ENCODE results near the gene SF3B1.
"Not testable (repeated sequence)": the region's sequence is repeated elsewhere in the genome, so short reads cannot be mapped to it uniquely, and the experiment has no call there.

SF3B1 gene

GRCh38 chr2:197432527-197432926 lies 2.3 kb downstream of the SF3B1 start:
- DNase-seq = not testable (repeated sequence)

DNA sequence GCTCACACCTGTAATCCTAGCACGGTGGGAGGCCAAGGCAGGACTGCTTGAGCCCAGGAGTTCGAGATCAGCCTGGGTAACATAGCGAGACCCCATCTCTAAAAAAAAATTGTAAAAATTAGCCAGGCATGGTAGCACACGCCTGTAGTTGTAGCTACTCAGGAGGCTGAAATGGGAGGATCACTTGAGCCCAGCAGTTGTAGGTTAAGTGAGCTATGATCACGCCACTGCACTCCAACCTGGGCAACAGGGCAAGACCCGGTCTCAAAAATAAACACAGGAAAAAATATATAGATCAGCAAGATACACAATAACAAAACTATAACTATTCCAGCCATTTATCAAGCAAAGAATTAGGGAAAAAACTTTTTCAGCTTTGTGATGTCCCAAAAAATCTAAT lies 3.0 kb downstream of the SF3B1 start:
- DNase-seq = no peak

DNA sequence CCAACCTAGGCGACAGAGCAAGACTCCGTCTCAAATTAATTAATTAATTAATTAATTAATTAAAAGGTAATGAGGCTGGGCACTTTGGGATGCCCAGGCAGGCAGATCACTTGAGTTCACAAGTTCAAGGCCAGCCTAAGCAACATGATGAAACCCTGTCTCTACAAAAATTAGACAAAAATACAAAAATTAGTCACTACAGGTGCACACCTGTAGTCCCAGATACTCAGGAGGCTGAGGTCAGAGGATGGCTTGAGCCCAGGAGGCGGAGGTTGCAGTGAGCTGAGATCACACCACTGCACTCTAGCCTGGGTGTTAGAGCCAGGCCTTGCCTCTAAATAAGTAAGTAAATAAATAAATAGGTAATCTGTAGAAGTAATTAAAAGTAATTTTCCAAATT lies 6.8 kb downstream of the SF3B1 start:
- DNase-seq = no peak

DNA sequence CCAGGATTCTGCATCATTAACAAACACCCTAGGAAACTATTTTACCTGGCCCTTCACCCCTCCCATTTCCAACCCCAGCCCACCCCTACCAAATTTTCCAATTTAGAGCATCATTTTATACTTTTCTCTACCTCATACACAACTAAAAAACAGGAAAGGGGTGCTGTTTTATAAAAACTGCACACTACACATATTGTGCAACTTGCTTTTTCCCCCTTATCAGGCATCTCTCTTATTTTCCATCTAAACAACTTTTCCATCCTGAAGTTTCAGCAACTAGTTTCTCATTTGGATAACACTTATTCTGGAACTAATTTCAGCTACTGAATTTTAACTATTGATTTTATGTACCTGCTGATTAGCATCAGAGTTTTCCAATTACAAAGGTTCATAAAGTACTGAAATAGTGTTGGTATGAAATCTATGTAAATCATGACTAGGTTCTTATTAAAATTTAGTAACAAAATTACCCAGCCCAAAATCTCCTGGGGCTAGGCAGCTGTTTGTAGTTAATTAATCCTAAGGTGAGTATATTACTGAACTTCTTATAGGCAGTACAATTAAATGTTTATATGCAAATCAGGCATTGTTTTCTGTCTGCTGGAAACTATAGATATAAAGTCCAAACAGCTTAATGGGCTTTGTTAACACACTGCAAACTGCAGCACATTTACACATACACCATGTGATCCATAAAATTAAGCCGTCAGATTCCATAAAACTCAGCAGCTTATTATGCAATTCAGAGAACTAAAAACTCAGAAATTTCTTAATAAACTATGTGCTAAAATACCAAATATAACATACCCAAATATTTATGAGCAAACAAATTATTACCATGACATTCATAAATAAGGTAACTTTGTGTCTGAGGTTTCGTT lies 7.9 kb downstream of the SF3B1 start:
- DNase-seq = no peak

DNA sequence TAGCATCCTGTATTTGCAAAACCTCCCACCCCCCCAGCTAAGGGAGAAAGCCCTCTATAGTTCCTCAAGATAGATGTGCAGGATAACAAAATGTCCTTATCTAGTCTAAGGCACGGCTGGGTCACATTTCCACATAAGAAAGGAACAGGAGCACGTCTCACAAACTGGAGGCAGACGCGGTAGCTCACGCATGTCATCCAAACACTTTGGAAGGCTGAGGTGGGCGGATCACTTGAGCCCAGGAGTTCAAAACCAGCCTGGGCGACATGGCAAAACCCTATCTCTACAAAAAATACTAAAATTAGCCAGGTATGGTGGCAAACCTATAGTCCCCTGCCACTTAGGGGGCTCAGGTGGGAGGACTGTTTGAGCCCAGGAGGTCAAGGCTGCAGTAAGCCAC lies 9.3 kb downstream of the SF3B1 start:
- DNase-seq = no peak

GRCh38 chr2:197423307-197423706 lies 11.5 kb downstream of the SF3B1 start:
- DNase-seq = no peak

DNA sequence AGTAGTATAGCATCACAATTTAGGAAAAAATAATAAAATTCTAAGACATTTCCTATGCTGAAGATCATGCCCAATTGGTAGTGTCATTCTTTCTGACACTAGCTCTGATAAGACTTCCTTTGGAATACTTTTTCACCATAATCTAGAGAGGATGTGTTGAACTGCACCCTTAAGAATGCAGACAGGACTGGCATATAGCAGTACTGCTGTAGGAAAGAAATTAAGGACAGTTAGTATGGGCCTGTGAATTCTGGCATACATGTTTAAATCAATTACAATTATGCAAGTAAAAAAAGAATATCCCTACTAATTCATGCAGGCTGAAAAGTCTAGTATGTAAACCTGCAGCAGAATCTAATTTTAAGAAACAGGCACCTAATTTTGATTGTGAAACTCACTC lies 15.4 kb downstream of the SF3B1 start:
- DNase-seq = no peak

DNA sequence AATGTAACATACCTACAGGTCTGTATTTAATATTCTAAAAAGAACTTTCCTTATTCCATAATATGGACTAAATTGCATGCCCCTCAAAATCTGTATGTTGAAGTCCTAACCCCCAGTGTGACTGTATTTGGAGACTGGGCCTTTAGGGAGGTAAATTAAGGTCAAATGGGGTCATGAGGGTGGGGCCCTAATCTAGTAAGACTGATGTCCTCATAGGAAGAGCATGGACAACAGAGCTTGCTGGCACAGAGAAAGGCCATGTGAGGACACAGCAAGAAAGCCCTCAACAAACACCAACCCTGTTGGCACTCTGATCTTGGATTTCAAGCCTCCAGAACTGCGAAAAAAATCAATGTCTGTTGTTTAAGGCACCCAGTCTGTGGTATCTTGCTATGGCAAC lies 18.6 kb downstream of the SF3B1 start:
- DNase-seq = no peak

DNA sequence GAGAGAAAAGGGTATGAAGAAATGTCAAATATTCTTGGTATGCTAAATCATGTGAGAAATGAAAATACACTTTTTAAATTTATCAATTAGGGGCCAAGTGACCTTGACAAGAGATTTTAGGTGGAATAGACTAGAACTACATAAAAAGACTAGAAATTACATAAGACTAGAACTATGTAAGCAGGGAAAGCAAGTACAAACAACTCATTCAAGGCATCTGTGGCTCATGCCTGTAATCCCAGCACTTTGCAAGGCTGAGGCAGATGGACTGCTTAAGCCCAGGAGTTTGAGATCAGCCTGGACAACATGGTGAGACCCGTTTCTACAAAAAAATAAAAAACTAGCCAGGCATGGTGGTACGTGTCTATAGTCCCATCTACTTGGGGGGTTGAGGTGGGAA lies 20.3 kb downstream of the SF3B1 start:
- no peak for DNase-seq

- DNase-seq = no peak
Observed at GRCh38 chr2:197414039-197414438, 20.8 kb downstream of the SF3B1 start.

GRCh38 chr2:197405582-197405981 lies 29.2 kb downstream of the SF3B1 start:
- DNase-seq = no peak

DNA sequence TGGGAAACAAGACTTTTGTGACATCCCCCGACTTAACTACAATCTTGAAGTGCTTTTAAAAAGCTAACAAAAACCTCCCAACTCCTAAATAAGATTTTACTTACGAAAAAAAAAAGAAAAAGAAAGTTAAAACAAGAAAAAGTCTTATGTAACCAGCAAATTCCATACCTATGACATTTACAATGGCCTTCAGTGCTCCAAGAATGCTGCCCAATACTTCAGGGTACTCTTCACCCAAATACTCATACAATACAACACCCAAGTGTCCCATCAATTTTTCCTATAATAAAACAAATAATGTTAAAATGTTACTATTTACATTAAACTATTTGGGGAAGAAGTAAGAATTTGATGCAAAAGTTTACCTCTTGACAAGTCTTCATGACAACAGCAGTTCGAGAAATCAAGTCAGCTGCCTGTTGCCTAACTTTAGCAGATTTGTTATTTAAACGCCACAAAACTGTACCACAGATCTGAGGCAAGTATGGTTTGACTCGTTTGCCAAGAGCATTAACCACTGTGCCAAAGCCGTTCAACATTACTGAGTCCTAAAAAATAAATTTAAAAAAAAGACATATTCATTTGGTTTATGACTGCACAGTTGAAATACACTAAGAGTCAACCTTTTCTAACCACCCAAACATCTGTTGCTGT lies 34.8 kb downstream of the SF3B1 start:
- no peak for DNase-seq

GRCh38 chr2:197398913-197399312 lies 35.9 kb downstream of the SF3B1 start:
- no peak for DNase-seq

GRCh38 chr2:197391220-197391717 lies 43.6 kb downstream of the SF3B1 start:
- no peak for DNase-seq

- no peak for DNase-seq
Observed at GRCh38 chr2:197388866-197389587, 45.8 kb downstream of the SF3B1 start.

GRCh38 chr2:197387179-197387578 lies 47.6 kb downstream of the SF3B1 start:
- no peak for DNase-seq

GRCh38 chr2:197386242-197386641 lies 48.6 kb downstream of the SF3B1 start:
- no peak for DNase-seq

- no peak for DNase-seq
Observed at GRCh38 chr2:197383825-197384224, 51.0 kb downstream of the SF3B1 start.

DNA sequence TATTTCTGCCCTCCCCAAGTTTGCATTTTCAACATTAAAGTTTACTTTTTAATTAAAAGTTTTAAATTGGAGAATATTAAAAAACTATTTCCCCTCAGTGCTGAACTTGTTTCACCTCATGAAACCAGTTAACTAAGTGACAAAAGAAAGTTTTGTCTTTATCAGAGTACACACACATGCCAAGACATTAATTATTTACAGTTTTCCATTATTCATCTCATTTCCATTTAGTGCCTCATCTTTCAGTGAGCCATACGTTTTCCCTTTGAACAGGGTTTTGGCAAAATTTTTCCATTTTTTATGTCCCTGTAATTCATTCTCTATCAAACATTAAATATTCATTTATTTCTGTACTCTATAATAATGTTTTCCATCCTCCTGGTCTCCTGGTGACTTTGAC lies 53.2 kb downstream of the SF3B1 start:
- DNase-seq = no peak

DNA sequence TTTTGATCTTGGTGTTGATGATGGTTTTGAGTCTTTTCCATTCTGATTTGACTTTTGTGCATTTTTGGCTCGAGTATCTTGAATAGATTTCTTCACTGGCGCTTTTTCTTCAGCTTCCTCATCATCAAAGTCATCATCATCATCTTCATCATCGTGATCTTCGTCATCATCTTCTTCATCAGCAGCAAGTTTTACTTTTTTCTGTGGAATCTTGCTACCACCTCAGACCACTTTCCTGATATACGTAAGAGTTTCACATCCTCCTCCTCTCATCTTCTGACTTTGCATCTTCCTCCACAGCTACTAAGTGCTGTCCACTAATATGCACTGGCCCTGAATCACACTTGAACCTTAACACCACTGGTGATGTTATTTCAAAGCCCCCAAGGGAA lies 54.9 kb downstream of the SF3B1 start:
- DNase-seq = not testable (repeated sequence)

DNA sequence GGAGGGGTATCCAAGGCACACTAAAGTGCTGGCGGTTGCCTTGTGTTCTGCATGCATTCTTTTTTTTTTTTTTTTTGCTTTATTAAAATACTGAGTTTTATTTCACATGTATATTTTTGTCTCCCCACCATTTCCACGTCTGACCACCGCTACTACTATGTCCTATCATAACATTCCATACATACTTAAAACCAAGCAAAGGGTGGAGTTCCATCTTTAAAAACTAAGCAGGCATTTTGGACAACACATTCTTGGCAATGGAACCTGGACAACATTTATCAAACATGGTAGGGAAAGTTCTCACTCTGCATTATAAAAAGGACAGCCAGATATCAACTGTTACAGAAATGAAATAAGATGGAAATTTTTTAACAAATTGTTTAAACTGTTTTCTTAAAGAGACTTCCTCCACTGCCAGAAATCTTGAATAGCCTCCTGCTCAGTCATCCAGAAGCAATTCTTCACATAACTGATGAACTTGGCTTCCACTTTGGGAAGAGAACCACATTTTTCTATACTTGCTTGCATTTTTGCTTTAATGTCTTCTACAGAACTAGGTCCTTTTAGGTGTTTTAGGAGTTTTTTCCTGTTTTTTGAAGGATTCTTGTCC lies 55.4 kb downstream of the SF3B1 start:
- not testable (repeated sequence) for DNase-seq

GRCh38 chr2:197378494-197379307 lies 56.1 kb downstream of the SF3B1 start:
- peak; percentile 58 for DNase-seq

Measured in NCI-H748 treated with DMSO at 0.1 percent for 48 hours (cell line).